HG03432 (cell line): ENCODE data around the gene CREB3L1.
A peak's percentile ranks its signal among the peaks of the same experiment; 100 is the strongest.

ENCODE experiments used
- ATAC-seq: cut with Tn5 transposase; IDR thresholded peaks from one replicate; pipeline ENCODE4 v1.9.1; 2021; ENCODE audit warnings: mild to moderate bottlenecking, moderate library complexity; ENCODE audit not compliant: unreplicated experiment

Gene CREB3L1

GRCh38 chr11:46277622-46278386, at the start of gene CREB3L1:
Gene CREB3L1, plus strand, starts transcription at chr11:46277662. Its CDS starts 450 bp downstream, at chr11:46278112.
- ATAC-seq = peak; percentile 57

- ATAC-seq = no peak
Observed at GRCh38 chr11:46229230-46229629, 48.2 kb upstream of the CREB3L1 start.

- ATAC-seq = no peak
Observed at GRCh38 chr11:46234311-46234710, 43.2 kb upstream of the CREB3L1 start.

- ATAC-seq = no peak
Observed at GRCh38 chr11:46235777-46236688, 41.4 kb upstream of the CREB3L1 start.

DNA sequence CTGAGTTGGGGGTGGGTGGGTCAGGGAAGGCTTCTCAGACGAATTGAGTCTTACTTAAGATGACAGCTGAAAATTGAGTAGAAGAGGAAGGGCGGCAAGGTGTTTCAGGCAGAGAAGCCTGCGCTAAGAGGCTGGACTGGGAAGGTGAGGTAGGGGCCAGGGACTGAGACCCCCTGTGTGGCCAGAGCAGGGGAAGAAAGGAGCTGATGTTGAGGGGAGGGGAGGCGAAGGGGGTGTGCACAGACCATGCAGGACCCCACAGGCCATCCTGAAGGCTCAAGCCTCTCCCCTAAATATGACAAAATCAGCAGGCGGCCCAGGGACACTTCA, 40.6 kb upstream of the CREB3L1 start:
- ATAC-seq = no peak

GRCh38 chr11:46237248-46238077, 40.0 kb upstream of the CREB3L1 start:
- peak; percentile 22 for ATAC-seq

DNA sequence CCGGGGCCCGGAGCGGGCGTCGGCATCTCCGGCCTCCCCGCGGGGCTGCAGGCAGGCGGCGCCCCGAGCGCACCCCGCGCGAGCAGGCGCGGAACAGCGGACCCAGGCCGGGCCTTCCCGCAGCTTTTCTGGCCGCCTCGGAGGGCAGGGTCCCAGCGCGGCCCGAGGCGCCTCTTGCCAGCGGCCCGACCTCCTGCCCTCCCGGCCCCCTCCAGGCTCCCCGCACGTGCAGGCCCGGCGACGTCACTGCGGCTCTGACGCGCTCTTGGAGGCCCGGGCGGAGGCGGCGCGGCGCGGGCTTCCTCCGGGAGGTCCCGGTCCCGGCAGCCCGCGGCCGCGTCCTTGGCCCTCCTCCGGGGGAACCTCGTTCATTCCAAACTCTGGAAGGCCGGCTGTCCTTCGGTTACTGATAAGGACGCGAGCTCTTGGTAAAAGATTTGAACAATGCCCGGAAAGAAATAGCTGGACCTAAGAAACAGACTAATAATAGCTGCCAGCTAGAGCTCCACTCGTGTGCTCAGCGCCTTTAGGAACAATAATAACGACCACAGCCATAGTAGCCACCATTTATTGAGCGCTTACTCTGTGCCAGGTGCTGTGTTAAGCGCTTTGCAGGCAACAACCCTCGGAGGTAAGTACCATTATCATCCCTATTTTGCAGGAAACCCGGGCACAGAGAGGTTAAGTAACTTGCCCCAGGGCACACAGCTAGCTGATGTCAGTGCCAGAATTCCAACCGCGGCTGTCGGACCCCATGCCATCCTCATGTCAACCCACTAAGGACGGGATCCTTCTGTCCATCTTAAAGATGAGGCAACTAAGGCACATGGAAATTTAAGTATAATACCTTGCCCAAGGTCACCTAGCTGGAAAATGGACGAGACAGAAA, 39.1 kb upstream of the CREB3L1 start:
- ATAC-seq = peak; percentile 38

DNA sequence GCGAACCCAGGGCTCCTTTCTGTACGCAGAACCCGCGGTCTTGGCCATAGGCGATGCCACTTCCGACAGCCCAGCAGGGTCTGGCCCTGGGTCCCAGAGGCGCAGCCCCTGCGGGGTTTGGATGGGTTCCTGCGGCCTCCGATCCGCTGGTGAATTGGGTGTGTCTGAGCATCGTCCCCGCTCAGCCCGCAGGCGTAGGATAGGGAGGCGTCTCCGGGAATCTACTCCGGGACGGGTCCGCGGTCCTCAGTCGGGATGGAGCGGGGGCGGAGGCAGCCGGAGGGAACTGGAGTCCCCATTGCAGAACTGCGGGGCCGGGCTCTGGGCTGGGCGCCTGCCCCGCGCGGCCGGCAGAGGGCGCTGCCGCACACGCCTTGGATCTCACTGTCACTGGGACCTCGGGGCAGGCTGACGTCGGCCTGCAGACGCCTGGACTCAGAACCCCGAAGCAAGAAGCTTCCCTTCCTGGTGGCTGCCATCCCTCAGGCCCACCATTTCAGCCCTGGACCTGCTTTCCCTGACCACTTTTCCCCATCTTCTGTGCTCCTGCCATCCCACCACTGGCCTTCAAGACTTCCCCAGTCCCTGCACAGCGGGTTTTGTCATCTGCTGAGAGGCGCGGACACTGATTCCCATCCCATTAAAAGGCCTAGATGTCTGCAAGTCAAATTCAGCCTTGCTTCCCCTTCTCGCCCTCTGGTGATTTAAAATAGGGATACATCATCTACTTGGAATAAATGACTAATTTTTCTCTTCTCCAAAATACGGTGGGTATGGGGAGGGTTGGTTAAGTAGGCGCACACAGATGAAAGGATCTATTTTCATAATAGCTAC, 38.3 kb upstream of the CREB3L1 start:
- peak; percentile 74 for ATAC-seq

- no peak for ATAC-seq
Observed at GRCh38 chr11:46239801-46240061, 37.7 kb upstream of the CREB3L1 start.

DNA sequence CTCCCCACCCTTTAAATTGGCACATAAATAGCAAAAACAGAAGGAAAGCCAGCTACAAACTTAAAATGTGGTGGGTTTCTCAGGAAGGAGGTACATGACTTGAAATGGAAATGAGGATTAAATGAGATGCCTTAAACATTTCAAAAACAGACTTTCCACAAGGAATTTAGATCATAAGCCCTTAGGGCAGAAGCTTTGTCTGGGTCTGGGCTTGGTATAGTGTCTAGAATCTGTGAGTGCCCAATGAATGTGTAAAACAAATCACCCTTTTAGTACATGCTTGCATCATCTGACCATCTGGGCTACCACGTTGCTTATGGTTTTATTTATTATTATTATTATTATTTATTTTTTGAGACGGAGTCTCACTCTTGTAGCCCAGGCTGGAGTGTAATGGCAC, 37.1 kb upstream of the CREB3L1 start:
- no peak for ATAC-seq

DNA sequence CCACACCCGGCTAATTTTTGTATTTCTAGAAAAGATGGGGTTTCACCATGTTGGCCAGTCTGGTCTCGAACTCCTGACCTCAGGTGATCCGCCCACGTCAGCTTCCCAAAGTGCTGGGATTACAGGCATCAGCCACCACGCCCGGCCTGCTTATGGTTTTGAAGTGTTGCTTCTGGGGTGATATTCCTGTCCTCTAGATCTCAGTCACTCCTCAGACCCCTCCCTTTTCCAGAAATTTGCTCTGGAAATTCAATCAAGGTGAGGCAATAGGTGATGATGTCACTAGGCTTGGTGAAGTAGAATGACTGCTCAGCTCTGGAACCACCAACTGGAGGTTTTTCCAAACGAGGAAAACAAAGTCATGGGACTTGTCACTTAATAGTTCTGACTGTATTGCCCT, 36.6 kb upstream of the CREB3L1 start:
- no peak for ATAC-seq

- ATAC-seq = no peak
Observed at GRCh38 chr11:46242041-46242951, 35.2 kb upstream of the CREB3L1 start.

DNA sequence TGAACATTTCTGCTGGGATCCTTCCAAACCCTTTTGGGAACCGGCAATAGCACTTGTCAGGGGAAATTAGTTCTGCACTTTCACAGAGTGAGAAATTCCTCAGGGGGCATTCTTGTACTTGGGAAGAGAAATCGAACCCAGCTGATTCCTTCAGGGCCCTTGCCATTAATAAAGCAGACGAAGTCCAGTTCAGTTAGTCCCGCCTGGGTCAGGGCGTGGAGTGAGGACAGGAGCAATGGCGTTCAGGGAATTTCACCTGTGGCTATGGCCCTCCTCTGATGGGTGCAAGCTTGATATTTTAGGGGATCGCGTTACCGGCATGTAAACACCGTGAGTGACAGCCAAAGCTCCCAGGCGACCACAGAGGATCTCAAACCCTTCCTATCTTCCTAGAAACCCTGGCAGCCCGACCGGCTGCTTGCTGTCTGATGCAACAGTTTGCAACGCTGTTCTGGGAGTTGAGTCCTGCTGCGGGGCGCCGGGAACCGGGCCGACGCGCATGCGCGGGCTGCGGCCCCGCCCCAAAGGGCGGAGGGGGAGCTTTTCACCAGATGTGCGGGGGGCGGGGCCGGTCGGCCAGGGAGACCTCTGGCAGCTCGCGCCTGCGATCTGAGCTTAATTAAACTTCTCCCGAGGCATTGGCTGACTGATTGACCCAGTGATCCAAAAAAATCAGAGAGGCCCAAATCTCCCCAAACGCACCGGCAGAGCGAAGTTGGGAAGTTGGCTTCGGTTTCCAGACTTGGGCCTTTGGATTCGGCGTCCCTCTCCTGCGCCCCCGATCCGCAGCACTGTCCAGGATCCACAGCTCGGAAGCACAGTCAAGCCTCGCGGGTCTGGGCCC, 34.3 kb upstream of the CREB3L1 start:
- peak; percentile 78 for ATAC-seq

GRCh38 chr11:46243796-46244109, 33.7 kb upstream of the CREB3L1 start:
- ATAC-seq = no peak

GRCh38 chr11:46246521-46246920, 30.9 kb upstream of the CREB3L1 start:
- no peak for ATAC-seq

- ATAC-seq = no peak
Observed at GRCh38 chr11:46247090-46247489, 30.4 kb upstream of the CREB3L1 start.

DNA sequence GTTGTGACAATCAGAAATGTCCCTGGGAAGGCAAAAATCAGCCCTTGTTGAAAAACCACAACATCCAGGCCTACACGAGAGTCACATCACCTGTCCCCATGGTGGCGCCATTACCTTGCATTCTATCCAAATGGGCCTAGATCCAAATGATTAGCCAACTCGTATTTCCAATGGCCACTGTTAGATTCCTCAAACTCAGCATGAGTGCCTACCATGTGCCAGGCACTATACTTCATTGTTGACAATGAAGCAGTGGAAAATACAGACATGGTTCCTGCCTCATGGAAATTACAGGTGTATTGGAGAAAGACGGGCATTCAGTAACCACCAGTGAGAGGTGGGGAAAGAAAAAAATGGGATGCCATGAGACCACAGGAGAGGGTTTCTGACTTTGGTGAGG, 29.8 kb upstream of the CREB3L1 start:
- no peak for ATAC-seq
